ACC112 (cell line): ENCODE measurements around the gene PAK6.

ENCODE experiments used
- H2AFZ ChIP-seq: fragments of 200-600 bp; sonication (generic); one replicate; pipeline ENCODE4 v1.6.0; 2017; ENCODE audit warnings: antibody characterized with exemption, low read length; ENCODE audit not compliant: unreplicated experiment
- H3K27ac ChIP-seq: fragments of 200-600 bp; sonication (generic); 2 replicates; pipeline ENCODE4 v1.5.1; 2014; ENCODE audit warnings: low read depth, mild to moderate bottlenecking, antibody characterized with exemption, low read length, moderate library complexity
- H3K27me3 ChIP-seq: fragments of 200-600 bp; sonication (generic); 2 replicates; pipeline ENCODE4 v1.6.1; 2014; ENCODE audit warnings: mild to moderate bottlenecking, antibody characterized with exemption, low read length, moderate library complexity, mixed read lengths; ENCODE audit not compliant: insufficient read depth
- H3K36me3 ChIP-seq: fragments of 200-600 bp; sonication (generic); 2 replicates; pipeline ENCODE4 v1.6.1; 2016; ENCODE audit warnings: mild to moderate bottlenecking, antibody characterized with exemption, low read length, moderate library complexity, mixed read lengths; ENCODE audit not compliant: insufficient read depth
- H3K4me1 ChIP-seq: fragments of 200-600 bp; sonication (generic); one replicate; pipeline ENCODE4 v1.6.1; 2016; ENCODE audit warnings: low read length, mixed read lengths; ENCODE audit not compliant: insufficient read depth, unreplicated experiment, control insufficient read depth
- H3K4me3 ChIP-seq: fragments of 200-600 bp; sonication (generic); 2 replicates; pipeline ENCODE4 v1.5.1; 2014; ENCODE audit warnings: mild to moderate bottlenecking, low read depth, low read length
- H3K79me2 ChIP-seq: fragments of 200-600 bp; sonication (generic); one replicate; pipeline ENCODE4 v1.6.0; 2016; ENCODE audit warnings: low read length; ENCODE audit not compliant: control insufficient read depth, unreplicated experiment, insufficient read depth

The PAK6 gene

GRCh38 chr15:40303576-40303975 is 64.7 kb downstream of the PAK6 start:
- Histone ChIP-seq H3K36me3 (no peaks in the 10 kb centered on the region), H3K27me3 (peaks cover 22% of the 10 kb centered on the region; the same call in 1 of the 2 replicates), H3K4me1 (peaks cover under 1% of the 10 kb centered on the region), H2AFZ (no peak overlapping the region), H3K27ac (no peak overlapping the region), H3K79me2 (no peaks in the 10 kb centered on the region), H3K4me3 (no peak overlapping the region)

DNA sequence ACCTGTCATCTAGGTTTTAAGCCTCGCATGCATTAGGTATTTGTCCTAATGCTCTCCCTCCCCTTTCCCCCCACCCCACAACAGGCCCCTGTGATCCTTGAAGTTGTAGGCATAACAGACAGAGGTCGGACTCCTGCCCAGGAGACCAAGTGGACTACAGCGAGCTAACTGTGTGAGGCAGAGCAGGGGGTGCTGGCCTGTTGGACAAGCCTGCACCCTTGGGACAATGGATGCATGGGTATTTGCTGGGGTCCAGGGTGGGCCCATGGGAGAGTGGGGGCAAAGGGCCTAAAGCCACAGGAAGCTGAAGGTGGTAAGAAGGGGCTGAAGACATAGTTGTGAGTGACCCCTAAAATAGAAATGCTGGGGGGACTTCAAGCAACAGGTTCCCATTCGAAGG is 66.4 kb downstream of the PAK6 start:
- no peak overlapping the region for H2AFZ ChIP-seq
- no peaks in the 10 kb centered on the region for H3K36me3 ChIP-seq
- H3K27me3 ChIP-seq, result peaks cover 22% of the 10 kb centered on the region; the same call in 1 of the 2 replicates
- H3K79me2 ChIP-seq, result no peaks in the 10 kb centered on the region
- H3K4me1 ChIP-seq, result peaks cover 5% of the 10 kb centered on the region
- no peak overlapping the region for H3K27ac ChIP-seq
- H3K4me3 ChIP-seq, result no peak overlapping the region

- Histone ChIP-seq H3K79me2 (no peaks in the 10 kb centered on the region), H2AFZ (no peak overlapping the region), H3K27me3 (peaks cover 12% of the 10 kb centered on the region; the same call in 1 of the 2 replicates), H3K36me3 (no peaks in the 10 kb centered on the region), H3K27ac (no peak overlapping the region), H3K4me3 (no peak overlapping the region), H3K4me1 (peaks cover 5% of the 10 kb centered on the region)
Observed at GRCh38 chr15:40306371-40306770, 67.5 kb downstream of the PAK6 start.

GRCh38 chr15:40306908-40307307 is 68.0 kb downstream of the PAK6 start:
- H3K27ac ChIP-seq, result no peak overlapping the region
- H2AFZ ChIP-seq, result no peak overlapping the region
- no peak overlapping the region for H3K4me3 ChIP-seq

GRCh38 chr15:40307421-40308211 is 68.8 kb downstream of the PAK6 start, which contains the start of gene PLCB2:
Gene PLCB2, minus strand, starts transcription at chr15:40307935. Its CDS starts 263 bp downstream, at chr15:40307672.
- H3K4me3 ChIP-seq, result no peak within 1 kb of the TSS

More at GRCh38 chr15:40306908-40307307, 68.0 kb downstream of the PAK6 start:
- no peaks in the 10 kb centered on the region for H3K36me3 ChIP-seq
- H3K27me3 ChIP-seq, result peaks cover 12% of the 10 kb centered on the region
- no peaks in the 10 kb centered on the region for H3K79me2 ChIP-seq
- peaks cover 5% of the 10 kb centered on the region for H3K4me1 ChIP-seq

DNA sequence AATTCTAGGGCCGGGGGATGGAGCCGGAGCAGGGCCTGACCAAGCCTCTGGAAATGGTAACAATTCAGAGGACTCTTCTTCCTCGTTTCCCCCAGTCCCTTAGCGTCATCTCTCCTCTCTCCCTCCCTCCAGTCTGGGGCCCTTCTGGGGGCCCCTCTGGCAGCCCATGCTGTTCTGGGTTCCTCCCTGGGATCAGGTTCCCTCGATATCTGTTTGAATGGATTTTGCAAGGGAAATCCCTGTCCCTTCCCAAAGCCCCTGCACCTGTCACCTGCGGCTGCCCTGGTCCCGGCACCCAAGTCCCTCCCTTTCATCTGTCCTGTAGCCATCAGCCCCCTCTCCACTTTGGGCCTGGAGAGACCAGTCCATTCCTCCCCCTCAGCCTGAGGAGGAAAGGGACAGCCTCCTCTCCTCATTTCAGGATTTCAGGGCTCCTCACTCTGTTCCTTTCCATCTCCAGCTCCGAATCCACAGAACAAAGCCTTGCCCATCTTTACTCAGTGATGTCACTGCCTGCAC is 70.5 kb downstream of the PAK6 start:
- H3K79me2 ChIP-seq, result no peaks in the 10 kb centered on the region
- H2AFZ ChIP-seq, result no peak overlapping the region
- H3K27me3 ChIP-seq, result peaks cover 5% of the 10 kb centered on the region
- no peak overlapping the region for H3K27ac ChIP-seq
- H3K4me1 ChIP-seq, result peaks cover 16% of the 10 kb centered on the region
- no peak overlapping the region for H3K4me3 ChIP-seq
- H3K36me3 ChIP-seq, result no peaks in the 10 kb centered on the region

More at GRCh38 chr15:40307421-40308211, 68.8 kb downstream of the PAK6 start, which contains the start of gene PLCB2:
- peaks cover 5% of the 10 kb centered on the region for H3K4me1 ChIP-seq
- H2AFZ ChIP-seq, result no peak within 1 kb of the TSS
- no peaks in the 10 kb centered on the region for H3K79me2 ChIP-seq
- H3K27ac ChIP-seq, result no peak within 1 kb of the TSS
- H3K27me3 ChIP-seq, result peaks cover 12% of the 10 kb centered on the region
- no peaks in the 10 kb centered on the region for H3K36me3 ChIP-seq

GRCh38 chr15:40310001-40310959 is 71.4 kb downstream of the PAK6 start:
- Histone ChIP-seq H3K4me1 (peaks cover 24% of the 10 kb centered on the region), H3K27me3 (no peaks in the 10 kb centered on the region; the same call in 1 of the 2 replicates), H3K79me2 (no peaks in the 10 kb centered on the region), H3K4me3 (no peak overlapping the region), H2AFZ (no peak overlapping the region), H3K36me3 (no peaks in the 10 kb centered on the region), H3K27ac (no peak overlapping the region)

DNA sequence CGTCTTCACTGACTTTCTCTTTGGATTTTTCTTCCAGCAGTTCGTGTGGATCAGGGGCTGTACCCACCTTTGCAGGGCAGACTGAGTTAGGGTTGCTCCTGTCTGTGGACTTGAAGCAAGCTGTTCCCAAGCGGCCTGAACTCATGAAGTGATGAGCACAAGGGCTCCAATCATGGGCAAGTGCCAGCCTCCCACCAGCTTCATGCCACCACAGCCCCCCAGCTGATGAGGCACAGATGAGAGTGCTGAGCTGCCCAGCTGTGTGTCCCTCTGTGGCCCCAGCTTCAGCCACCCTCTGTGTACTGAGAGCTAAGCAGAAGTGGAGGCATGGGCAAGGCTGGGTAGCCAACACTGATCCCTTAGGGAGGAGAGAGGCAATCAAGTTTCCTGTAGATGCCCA is 72.1 kb downstream of the PAK6 start:
- Histone ChIP-seq H3K27me3 (no peaks in the 10 kb centered on the region; the same call in 1 of the 2 replicates), H3K4me1 (peaks cover 27% of the 10 kb centered on the region), H3K27ac (no peak overlapping the region), H3K79me2 (no peaks in the 10 kb centered on the region), H3K36me3 (no peaks in the 10 kb centered on the region), H2AFZ (no peak overlapping the region), H3K4me3 (no peak overlapping the region)

DNA sequence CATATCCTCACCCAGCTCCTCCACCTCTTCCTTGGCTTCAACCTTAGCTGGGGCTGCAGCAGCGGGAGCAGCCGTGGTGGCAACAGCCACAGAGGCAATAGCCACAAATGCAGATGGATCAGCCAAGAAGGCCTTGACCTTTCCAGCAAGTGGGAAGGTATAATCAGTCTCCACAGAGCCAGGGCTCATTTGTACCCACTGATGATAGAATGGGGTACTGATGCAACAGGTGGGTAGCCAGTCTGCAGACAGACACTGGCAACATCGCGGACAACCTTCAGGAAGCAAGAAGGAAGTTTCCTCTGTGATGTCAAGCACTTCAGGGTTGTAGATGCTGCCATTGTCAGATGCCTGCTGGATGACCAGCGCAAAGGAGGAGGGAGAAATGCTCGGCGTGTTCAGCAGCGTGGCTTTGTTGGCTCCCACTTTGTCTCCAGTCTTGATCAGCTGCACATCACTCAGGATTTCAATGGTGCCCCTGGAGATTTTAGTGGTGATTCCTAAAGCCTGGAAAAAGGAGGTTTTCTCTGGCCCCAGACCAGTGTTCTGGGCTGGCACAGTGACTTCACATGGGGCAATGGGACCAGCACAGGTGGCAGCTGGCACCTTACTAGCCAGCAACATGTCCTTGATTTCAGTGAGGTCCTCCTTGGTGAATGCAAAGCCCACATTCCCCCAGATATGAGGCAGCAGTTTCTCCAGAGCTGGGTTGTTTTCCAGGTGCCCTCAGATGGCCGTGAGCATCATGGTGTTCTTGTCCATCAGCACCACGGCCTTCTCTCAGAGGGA is 73.7 kb downstream of the PAK6 start:
- H3K79me2 ChIP-seq, result no peaks in the 10 kb centered on the region
- no peak overlapping the region for H3K27ac ChIP-seq
- H3K27me3 ChIP-seq, result no peaks in the 10 kb centered on the region; the same call in 1 of the 2 replicates
- H2AFZ ChIP-seq, result no peak overlapping the region
- H3K36me3 ChIP-seq, result no peaks in the 10 kb centered on the region
- no peak overlapping the region for H3K4me3 ChIP-seq
- peaks cover 27% of the 10 kb centered on the region for H3K4me1 ChIP-seq
